ENCODE measurements around the gene PRMT2. TPM values are rescaled to one million over a fixed set of nuclear protein-coding genes. Genes with fewer than 3 reads are reported as not detected.

The PRMT2 gene
- total and polyA plus RNA-seq, 11 donors, result 27.3 to 74.8 (median 53.1) TPM

GRCh38 chr21:46651121-46651520 lies 15.6 kb downstream of the PRMT2 start:
- peak in 3 of 4 donors; percentile 15 to 26 (median 24) for ATAC-seq
- WGBS, 4 donors, result 85 to 98% (median 95%) methylated on average over 7 of the region's 7 CpGs
- intact Hi-C loops (cut with DNase I), result no loop called here
- Histone ChIP-seq H3K4me3 (no peak overlapping the region), H3K9me3 (peaks cover 0 to 21% (median 7%) of the 10 kb centered on the region in 12 donors), H3K27ac (peak overlapping the region in 1 of 12 donors; percentile 49), H3K27me3 (no peaks in the 10 kb centered on the region), H3K36me3 (peaks cover 0 to 100% (median 96%) of the 10 kb centered on the region in 9 donors), H3K4me1 (peaks cover 0 to 14% (median 0%) of the 10 kb centered on the region in 12 donors)
- no peak for TF ChIP-seq POLR2A (IDR thresholded peaks at IDR 0.05)
- DNase-seq, result no peak

- intact Hi-C loops (cut with DNase I), result no loop called here
Observed at GRCh38 chr21:46655230-46655629, 19.8 kb downstream of the PRMT2 start.

DNA sequence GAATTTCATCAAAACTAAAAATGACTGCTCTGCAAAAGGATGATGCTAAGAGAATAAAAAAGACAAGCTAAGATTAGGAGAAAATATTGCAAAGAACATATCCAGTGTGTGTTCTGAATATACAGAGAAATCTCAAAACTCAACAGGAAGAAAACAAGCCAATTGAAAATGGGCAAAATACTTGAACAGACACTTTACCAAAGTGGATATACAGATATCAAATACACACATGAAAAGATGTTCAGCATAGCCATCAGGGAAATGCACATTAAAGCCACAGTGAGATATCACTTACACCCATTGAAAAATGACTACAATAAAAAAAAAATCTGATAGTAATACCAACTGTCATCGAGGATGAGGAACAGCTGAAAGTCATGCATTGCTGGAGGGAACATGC lies 21.3 kb downstream of the PRMT2 start:
- TF ChIP-seq POLR2A (IDR thresholded peaks at IDR 0.05), result no peak
- TF ChIP-seq, protein P1, sequence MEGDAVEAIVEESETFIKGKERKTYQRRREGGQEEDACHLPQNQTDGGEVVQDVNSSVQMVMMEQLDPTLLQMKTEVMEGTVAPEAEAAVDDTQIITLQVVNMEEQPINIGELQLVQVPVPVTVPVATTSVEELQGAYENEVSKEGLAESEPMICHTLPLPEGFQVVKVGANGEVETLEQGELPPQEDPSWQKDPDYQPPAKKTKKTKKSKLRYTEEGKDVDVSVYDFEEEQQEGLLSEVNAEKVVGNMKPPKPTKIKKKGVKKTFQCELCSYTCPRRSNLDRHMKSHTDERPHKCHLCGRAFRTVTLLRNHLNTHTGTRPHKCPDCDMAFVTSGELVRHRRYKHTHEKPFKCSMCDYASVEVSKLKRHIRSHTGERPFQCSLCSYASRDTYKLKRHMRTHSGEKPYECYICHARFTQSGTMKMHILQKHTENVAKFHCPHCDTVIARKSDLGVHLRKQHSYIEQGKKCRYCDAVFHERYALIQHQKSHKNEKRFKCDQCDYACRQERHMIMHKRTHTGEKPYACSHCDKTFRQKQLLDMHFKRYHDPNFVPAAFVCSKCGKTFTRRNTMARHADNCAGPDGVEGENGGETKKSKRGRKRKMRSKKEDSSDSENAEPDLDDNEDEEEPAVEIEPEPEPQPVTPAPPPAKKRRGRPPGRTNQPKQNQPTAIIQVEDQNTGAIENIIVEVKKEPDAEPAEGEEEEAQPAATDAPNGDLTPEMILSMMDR (IDR thresholded peaks at IDR 0.05), result no peak
- Histone ChIP-seq H3K4me1 (peaks cover 0 to 6% (median 0%) of the 10 kb centered on the region in 12 donors), H3K27ac (no peak overlapping the region), H3K27me3 (no peaks in the 10 kb centered on the region), H3K4me3 (no peak overlapping the region), H3K9me3 (peaks cover 0 to 31% (median 7%) of the 10 kb centered on the region in 12 donors), H3K36me3 (peaks cover 0 to 80% (median 68%) of the 10 kb centered on the region in 9 donors)
- intact Hi-C loops (cut with DNase I), result no loop called here
- ATAC-seq (no peak), DNase-seq (no peak)
- WGBS, 4 donors, result 94 to 100% (median 97%) methylated on average over 1 of the region's 1 CpG

More at GRCh38 chr21:46655230-46655629, 19.8 kb downstream of the PRMT2 start:
- Histone ChIP-seq H3K27me3 (no peaks in the 10 kb centered on the region), H3K27ac (no peak overlapping the region), H3K4me1 (peaks cover 0 to 10% (median 0%) of the 10 kb centered on the region in 12 donors), H3K4me3 (no peak overlapping the region), H3K9me3 (peaks cover 0 to 31% (median 7%) of the 10 kb centered on the region in 12 donors), H3K36me3 (peaks cover 0 to 91% (median 81%) of the 10 kb centered on the region in 9 donors)
- no peak for DNase-seq
- TF ChIP-seq, protein P1 (IDR thresholded peaks at IDR 0.05), result no peak
- TF ChIP-seq POLR2A (IDR thresholded peaks at IDR 0.05), result no peak
- no peak for ATAC-seq

DNA sequence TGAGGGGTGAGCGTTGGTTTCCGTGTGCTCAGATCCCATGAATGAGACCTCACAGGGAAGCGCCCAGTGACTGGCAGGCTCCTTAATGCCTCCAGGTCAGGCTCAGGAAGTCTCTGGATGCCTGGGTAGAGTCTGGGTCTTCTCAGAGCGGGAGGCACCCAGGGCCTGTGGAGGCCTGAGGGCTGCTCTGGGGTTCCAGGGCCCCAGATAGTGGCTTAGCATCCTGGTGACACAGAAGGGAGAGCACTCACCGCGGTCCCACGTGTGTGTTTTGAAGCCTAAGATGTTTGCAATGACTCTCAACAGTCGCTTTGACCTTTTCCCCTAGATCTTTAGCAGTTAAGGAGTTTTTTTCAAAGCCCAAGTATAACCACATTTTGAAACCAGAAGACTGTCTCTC lies 25.0 kb downstream of the PRMT2 start:
- intact Hi-C loops (cut with DNase I), result no loop called here
- peaks cover 0 to 77% (median 52%) of the 10 kb centered on the region in 9 donors for H3K36me3 ChIP-seq
- no peak overlapping the region for H3K27ac ChIP-seq
- H3K27me3 ChIP-seq, result no peaks in the 10 kb centered on the region
- no peak for TF ChIP-seq POLR2A (IDR thresholded peaks at IDR 0.05)
- TF ChIP-seq, protein P1 (IDR thresholded peaks at IDR 0.05), result peak in 1 of 12 donors; percentile 2
- DNase-seq (no peak), ATAC-seq (no peak)
- H3K4me1 ChIP-seq, result peaks cover 0 to 6% (median 0%) of the 10 kb centered on the region in 12 donors
- H3K9me3 ChIP-seq, result peaks cover 0 to 16% (median 1%) of the 10 kb centered on the region in 12 donors
- H3K4me3 ChIP-seq, result no peak overlapping the region
- WGBS, 4 donors, result 88 to 95% (median 91%) methylated on average over 8 of the region's 8 CpGs

All from heart left ventricle (tissue), 16 donors.